ENCODE measurements around the gene NTN1.

Gene NTN1

GRCh38 chr17:9202532-9202931 is 181.2 kb downstream of the NTN1 start:
- no peak for DNase-seq

GRCh38 chr17:9203771-9204425 is 182.6 kb downstream of the NTN1 start:
- DNase-seq = no peak

GRCh38 chr17:9204637-9205329 is 183.5 kb downstream of the NTN1 start:
- DNase-seq = no peak

- DNase-seq = no peak
Measured at GRCh38 chr17:9205520-9206409, 184.5 kb downstream of the NTN1 start.

GRCh38 chr17:9206410-9206703 is 185.0 kb downstream of the NTN1 start:
- no peak for DNase-seq

GRCh38 chr17:9206741-9207332 is 185.5 kb downstream of the NTN1 start:
- DNase-seq = peak; percentile 14

GRCh38 chr17:9208381-9209105 is 187.2 kb downstream of the NTN1 start:
- no peak for DNase-seq

GRCh38 chr17:9209347-9209746 is 188.0 kb downstream of the NTN1 start:
- DNase-seq = no peak

GRCh38 chr17:9209781-9210370 is 188.6 kb downstream of the NTN1 start:
- DNase-seq = no peak

- no peak for DNase-seq
Measured at GRCh38 chr17:9211133-9211765, 189.9 kb downstream of the NTN1 start.

- DNase-seq = no peak
Measured at GRCh38 chr17:9212376-9213302, 191.3 kb downstream of the NTN1 start.

GRCh38 chr17:9213303-9213640 is 192.0 kb downstream of the NTN1 start:
- DNase-seq = no peak

GRCh38 chr17:9215465-9215864 is 194.2 kb downstream of the NTN1 start:
- DNase-seq = no peak

GRCh38 chr17:9217151-9218056 is 196.1 kb downstream of the NTN1 start:
- no peak for DNase-seq

GRCh38 chr17:9218064-9218635 is 196.8 kb downstream of the NTN1 start:
- no peak for DNase-seq

- no peak for DNase-seq
Measured at GRCh38 chr17:9218911-9219310, 197.6 kb downstream of the NTN1 start.

- no peak for DNase-seq
Measured at GRCh38 chr17:9219631-9220397, 198.5 kb downstream of the NTN1 start.

- no peak for DNase-seq
Measured at GRCh38 chr17:9220398-9221146, 199.3 kb downstream of the NTN1 start.

Measured in NCI-H748 treated with DMSO at 0.1 percent for 48 hours (cell line).